Measurements from ENCODE around the gene TAF15. TPM values are rescaled to one million over a fixed set of nuclear protein-coding genes. Genes with fewer than 3 reads are reported as not detected.

TAF15 gene
- total RNA-seq, 4 donors from 2014 or later, result 93.8 to 140 (median 122) TPM

DNA sequence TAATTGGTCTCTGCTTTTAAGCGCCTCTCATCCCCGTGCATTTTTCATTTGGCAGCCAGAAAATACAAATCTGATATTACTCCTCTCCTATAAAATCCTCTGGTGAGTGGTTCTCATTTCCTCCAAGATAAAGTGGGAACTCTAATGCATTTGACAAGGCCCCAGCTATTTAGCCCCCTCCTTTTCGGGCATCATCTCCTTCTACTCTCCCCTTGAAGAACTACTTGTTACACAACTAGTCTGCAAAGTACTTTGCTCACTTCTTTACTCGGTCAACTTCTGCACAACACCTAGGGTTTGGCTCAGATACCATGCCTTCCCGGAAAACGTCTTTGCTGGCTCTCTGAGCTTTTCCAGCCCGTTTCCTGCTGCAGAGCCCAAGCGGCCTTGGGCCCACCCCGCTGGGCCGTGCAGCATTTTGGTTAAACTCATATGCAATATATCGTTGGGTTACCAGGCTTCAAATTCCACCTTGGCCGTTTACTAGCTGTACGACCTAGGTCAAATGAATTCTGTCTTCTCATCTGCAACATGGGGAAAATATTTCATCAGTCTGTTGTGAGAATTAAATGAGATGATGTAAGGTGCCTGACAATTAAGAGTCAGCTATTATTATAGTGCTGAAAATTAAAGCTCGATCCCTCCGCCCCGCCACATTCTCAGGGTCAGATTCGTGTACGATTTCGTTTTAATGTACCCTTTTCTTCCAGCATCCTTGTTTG is 883 bp upstream of the TAF15 start:
- H3K27me3 ChIP-seq, result no peaks in the 10 kb centered on the region
- H3K27ac ChIP-seq (replicated peaks in 1 of 4), result peak overlapping the region; percentile 92 to 96 (median 95)
- intact Hi-C loops (cut with DNase I), result no loop called here
- TF ChIP-seq POLR2A (IDR thresholded peaks at IDR 0.05; ENCODE audit: low read depth) (no peak), EP300 (IDR thresholded peaks at IDR 0.05) (no peak), POLR2AphosphoS5 (IDR thresholded peaks at IDR 0.05) (no peak)
- TF ChIP-seq, protein P1, sequence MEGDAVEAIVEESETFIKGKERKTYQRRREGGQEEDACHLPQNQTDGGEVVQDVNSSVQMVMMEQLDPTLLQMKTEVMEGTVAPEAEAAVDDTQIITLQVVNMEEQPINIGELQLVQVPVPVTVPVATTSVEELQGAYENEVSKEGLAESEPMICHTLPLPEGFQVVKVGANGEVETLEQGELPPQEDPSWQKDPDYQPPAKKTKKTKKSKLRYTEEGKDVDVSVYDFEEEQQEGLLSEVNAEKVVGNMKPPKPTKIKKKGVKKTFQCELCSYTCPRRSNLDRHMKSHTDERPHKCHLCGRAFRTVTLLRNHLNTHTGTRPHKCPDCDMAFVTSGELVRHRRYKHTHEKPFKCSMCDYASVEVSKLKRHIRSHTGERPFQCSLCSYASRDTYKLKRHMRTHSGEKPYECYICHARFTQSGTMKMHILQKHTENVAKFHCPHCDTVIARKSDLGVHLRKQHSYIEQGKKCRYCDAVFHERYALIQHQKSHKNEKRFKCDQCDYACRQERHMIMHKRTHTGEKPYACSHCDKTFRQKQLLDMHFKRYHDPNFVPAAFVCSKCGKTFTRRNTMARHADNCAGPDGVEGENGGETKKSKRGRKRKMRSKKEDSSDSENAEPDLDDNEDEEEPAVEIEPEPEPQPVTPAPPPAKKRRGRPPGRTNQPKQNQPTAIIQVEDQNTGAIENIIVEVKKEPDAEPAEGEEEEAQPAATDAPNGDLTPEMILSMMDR (IDR thresholded peaks at IDR 0.05), result no peak
- DNase-seq (ENCODE audit: extremely low spot score), result no peak
- H3K4me3 ChIP-seq, result peak overlapping the region; percentile 89 to 93 (median 91)
- H3K9me3 ChIP-seq, result no peaks in the 10 kb centered on the region
- H3K4me1 ChIP-seq, result peaks cover 26 to 57% (median 56%) of the 10 kb centered on the region in 4 donors
- no peaks in the 10 kb centered on the region for H3K36me3 ChIP-seq
- 31% methylated on average over 19 of the region's 19 CpGs for WGBS

DNA sequence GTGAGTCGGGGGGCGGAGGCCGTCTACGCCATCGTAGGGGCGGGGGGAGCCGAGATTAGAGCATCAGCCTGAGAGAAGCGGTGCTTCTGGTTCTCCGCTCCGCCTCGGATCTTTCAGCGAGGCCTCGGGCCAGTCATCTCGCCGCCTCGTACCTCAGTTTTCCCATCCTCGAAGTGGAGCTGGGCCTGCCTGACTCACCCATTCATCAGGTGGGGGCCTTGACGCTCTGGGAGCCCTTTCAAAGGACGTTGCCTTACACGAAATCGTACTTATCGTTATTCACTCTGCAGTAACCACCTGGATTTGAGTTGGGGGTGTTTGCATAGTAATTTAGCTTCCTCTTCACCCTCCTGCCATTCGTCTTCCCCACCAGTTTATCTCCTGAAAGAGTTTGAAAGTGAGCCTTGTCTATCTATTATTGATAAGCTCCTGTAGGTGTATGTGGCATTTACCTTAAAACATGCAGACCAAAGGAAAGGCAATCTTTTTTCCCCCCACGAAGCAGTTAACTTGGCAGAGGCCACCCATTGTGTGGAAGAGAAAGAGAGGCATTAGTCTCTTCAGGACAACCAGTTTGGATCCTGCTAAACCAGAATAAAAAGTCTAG is 674 bp downstream of the TAF15 start:
- DNase-seq (ENCODE audit: extremely low spot score), result no peak
- H3K4me1 ChIP-seq, result peaks cover 30 to 63% (median 62%) of the 10 kb centered on the region in 4 donors
- H3K27ac ChIP-seq (replicated peaks in 1 of 4), result peak overlapping the region; percentile 92 to 96 (median 95)
- H3K27me3 ChIP-seq, result no peaks in the 10 kb centered on the region
- TF ChIP-seq EP300 (IDR thresholded peaks at IDR 0.05), result no peak
- no peak for TF ChIP-seq POLR2AphosphoS5 (IDR thresholded peaks at IDR 0.05)
- TF ChIP-seq POLR2A (IDR thresholded peaks at IDR 0.05; ENCODE audit: low read depth), result no peak
- TF ChIP-seq, protein P1 (IDR thresholded peaks at IDR 0.05), result no peak
- intact Hi-C loops (cut with DNase I), result loop anchor here (10.0 kb wide), 1 partner anchor 195 kb away; no protein-coding TSS in a partner anchor
- 0% methylated on average over 7 of the region's 24 CpGs for WGBS
- H3K36me3 ChIP-seq, result peaks cover 0 to 4% (median 0%) of the 10 kb centered on the region in 4 donors
- H3K9me3 ChIP-seq, result no peaks in the 10 kb centered on the region
- H3K4me3 ChIP-seq, result peak overlapping the region; percentile 89 to 93 (median 91)

DNA sequence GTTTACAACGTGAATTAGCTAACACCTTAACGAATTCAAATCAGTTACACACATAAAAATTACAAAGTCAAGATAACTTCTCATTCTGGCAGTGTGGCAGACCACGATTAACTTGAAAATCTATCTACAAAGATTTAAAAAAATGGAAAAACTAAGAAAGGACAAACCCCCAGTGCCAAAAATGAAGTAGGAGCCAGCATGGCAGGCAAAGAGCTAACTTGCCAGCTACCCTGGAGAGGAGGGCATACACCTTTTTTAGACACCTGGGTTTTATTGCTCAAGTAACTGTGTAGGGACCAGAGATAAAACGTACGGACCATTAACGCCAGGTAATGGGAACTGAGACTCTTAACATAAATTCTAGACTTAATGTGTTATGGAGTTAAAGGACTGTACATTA is 2.5 kb downstream of the TAF15 start:
- peaks cover 0 to 11% (median 0%) of the 10 kb centered on the region in 4 donors for H3K36me3 ChIP-seq
- TF ChIP-seq, protein P1 (IDR thresholded peaks at IDR 0.05), result no peak
- TF ChIP-seq POLR2A (IDR thresholded peaks at IDR 0.05; ENCODE audit: low read depth) (no peak), EP300 (IDR thresholded peaks at IDR 0.05) (no peak), POLR2AphosphoS5 (IDR thresholded peaks at IDR 0.05) (no peak)
- WGBS, result 83% methylated on average over 6 of the region's 6 CpGs
- H3K9me3 ChIP-seq, result no peaks in the 10 kb centered on the region
- intact Hi-C loops (cut with DNase I), result loop anchor here (10.0 kb wide), 1 partner anchor 197 kb away; no protein-coding TSS in a partner anchor
- H3K27ac ChIP-seq (replicated peaks in 1 of 4), result no peak overlapping the region
- peaks cover 36 to 78% (median 76%) of the 10 kb centered on the region in 4 donors for H3K4me1 ChIP-seq
- H3K4me3 ChIP-seq, result peak overlapping the region in 1 of 4 donors; percentile 17
- H3K27me3 ChIP-seq, result no peaks in the 10 kb centered on the region
- no peak for DNase-seq (ENCODE audit: extremely low spot score)

DNA sequence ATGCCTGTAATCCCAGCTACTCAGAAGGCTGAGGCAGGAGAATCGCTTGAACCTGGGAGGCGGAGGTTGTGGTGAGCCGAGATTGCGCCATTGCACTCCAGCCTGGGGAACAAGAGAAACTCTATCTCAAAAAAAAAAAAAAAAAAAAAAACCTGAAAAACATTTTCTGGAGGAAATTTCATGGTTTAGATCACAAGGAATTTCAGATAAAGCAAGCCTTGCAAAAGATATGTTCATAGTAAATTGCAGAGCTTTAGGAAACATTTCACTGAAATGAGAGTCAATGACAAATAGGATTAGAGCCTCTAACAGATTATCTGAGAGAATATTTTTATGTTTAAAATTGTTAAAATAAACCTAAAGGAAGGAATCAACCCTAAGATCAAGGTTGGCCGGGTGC is 3.2 kb downstream of the TAF15 start:
- intact Hi-C loops (cut with DNase I), result loop anchor here (10.0 kb wide), 1 partner anchor 198 kb away; no protein-coding TSS in a partner anchor
- Histone ChIP-seq H3K27ac (replicated peaks in 1 of 4) (no peak overlapping the region), H3K9me3 (no peaks in the 10 kb centered on the region), H3K4me3 (no peak overlapping the region), H3K36me3 (peaks cover 0 to 11% (median under 1%) of the 10 kb centered on the region in 4 donors), H3K4me1 (peaks cover 42 to 85% (median 83%) of the 10 kb centered on the region in 4 donors), H3K27me3 (no peaks in the 10 kb centered on the region)
- WGBS, result 85% methylated on average over 5 of the region's 5 CpGs
- TF ChIP-seq POLR2AphosphoS5 (IDR thresholded peaks at IDR 0.05), result no peak
- TF ChIP-seq POLR2A (IDR thresholded peaks at IDR 0.05; ENCODE audit: low read depth), result no peak
- TF ChIP-seq, protein P1 (IDR thresholded peaks at IDR 0.05), result no peak
- TF ChIP-seq EP300 (IDR thresholded peaks at IDR 0.05), result no peak
- no peak for DNase-seq (ENCODE audit: extremely low spot score)

Data from esophagus muscularis mucosa (tissue), 4 donors.